Epithelial cell of esophagus (primary cell): Measurements from ENCODE around the gene RBKS.

ENCODE experiments used
- DNase-seq: peaks from one replicate; pipeline ENCODE4 v3.0.0; 2010; ENCODE audit warnings: low read depth
- H3K4me3 ChIP-seq: 2 replicates; pipeline ENCODE4 v1.5.1; 2011; ENCODE audit warnings: mild to moderate bottlenecking, low read length, control low read depth
- CTCF ChIP-seq: IDR thresholded peaks from 2 replicates; pipeline ENCODE4 v1.5.1; 2011; ENCODE audit warnings: low read depth, mild to moderate bottlenecking, low read length, control low read depth, inconsistent platforms; ENCODE audit not compliant: insufficient read depth; ENCODE audit errors: missing control alignments

The RBKS gene

GRCh38 chr2:27907547-27907946, 17.4 kb upstream of the RBKS start:
- no peak for TF ChIP-seq CTCF
- peak; percentile 28 for DNase-seq

GRCh38 chr2:27906074-27906473, 15.9 kb upstream of the RBKS start:
- no peak overlapping the region for H3K4me3 ChIP-seq
- no peak for TF ChIP-seq CTCF
- no peak for DNase-seq

More at GRCh38 chr2:27907547-27907946, 17.4 kb upstream of the RBKS start:
- H3K4me3 ChIP-seq, result no peak overlapping the region

GRCh38 chr2:27904405-27904665, 14.1 kb upstream of the RBKS start:
- no peak for TF ChIP-seq CTCF
- H3K4me3 ChIP-seq, result no peak overlapping the region
- no peak for DNase-seq

- TF ChIP-seq CTCF, result no peak
- peak; percentile 81 for DNase-seq
- no peak overlapping the region for H3K4me3 ChIP-seq
Measured at GRCh38 chr2:27903649-27904404, 13.6 kb upstream of the RBKS start.

- TF ChIP-seq CTCF, result no peak
- DNase-seq, result no peak
- no peak overlapping the region for H3K4me3 ChIP-seq
Measured at GRCh38 chr2:27903018-27903417, 12.8 kb upstream of the RBKS start.

GRCh38 chr2:27902098-27902497, 11.9 kb upstream of the RBKS start:
- no peak for TF ChIP-seq CTCF
- no peak overlapping the region for H3K4me3 ChIP-seq
- DNase-seq, result no peak

- DNase-seq, result no peak
Measured at GRCh38 chr2:27901234-27901633, 11.0 kb upstream of the RBKS start.

More at GRCh38 chr2:27901234-27901633, 11.0 kb upstream of the RBKS start:
- H3K4me3 ChIP-seq, result no peak overlapping the region
- no peak for TF ChIP-seq CTCF
